ENCODE results near the gene ACAD9. TPM values are rescaled to one million over a fixed set of nuclear protein-coding genes. Genes with fewer than 3 reads are reported as not detected.

Gene ACAD9
- total RNA-seq, 1 donor from 2014 or later = 44.1 TPM

DNA sequence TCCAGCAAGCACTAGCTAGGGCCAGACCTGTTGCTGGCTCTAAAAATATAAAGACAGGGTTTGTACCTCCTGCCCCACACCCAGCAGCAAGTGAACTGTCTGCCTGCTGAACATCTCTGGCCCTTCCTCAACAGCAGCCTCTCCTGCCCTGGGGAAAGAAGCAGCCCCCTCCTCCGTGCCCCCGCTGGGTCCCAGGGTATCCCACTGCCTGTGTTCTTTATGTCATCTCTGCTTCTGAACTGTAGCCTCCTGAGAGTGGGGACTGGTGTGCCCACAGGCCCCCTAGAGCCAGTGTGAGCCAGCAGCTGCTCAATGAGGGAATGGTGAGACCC is 54.5 kb downstream of the ACAD9 start:
- no peaks in the 10 kb centered on the region for H3K4me1 Mint-ChIP-seq (ENCODE audit: low read depth, unreplicated experiment)
- TF ChIP-seq, protein P1, sequence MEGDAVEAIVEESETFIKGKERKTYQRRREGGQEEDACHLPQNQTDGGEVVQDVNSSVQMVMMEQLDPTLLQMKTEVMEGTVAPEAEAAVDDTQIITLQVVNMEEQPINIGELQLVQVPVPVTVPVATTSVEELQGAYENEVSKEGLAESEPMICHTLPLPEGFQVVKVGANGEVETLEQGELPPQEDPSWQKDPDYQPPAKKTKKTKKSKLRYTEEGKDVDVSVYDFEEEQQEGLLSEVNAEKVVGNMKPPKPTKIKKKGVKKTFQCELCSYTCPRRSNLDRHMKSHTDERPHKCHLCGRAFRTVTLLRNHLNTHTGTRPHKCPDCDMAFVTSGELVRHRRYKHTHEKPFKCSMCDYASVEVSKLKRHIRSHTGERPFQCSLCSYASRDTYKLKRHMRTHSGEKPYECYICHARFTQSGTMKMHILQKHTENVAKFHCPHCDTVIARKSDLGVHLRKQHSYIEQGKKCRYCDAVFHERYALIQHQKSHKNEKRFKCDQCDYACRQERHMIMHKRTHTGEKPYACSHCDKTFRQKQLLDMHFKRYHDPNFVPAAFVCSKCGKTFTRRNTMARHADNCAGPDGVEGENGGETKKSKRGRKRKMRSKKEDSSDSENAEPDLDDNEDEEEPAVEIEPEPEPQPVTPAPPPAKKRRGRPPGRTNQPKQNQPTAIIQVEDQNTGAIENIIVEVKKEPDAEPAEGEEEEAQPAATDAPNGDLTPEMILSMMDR (IDR thresholded peaks at IDR 0.05; ENCODE audit: partially characterized antibody, unreplicated experiment) = no peak
- H3K4me3 Mint-ChIP-seq (ENCODE audit: unreplicated experiment) = no peak overlapping the region
- H3K9me3 Mint-ChIP-seq (ENCODE audit: unreplicated experiment) = peaks cover 3% of the 10 kb centered on the region
- DNase-seq = no peak
- peaks cover 2% of the 10 kb centered on the region for H3K27me3 Mint-ChIP-seq (ENCODE audit: unreplicated experiment)
- H3K27ac Mint-ChIP-seq (ENCODE audit: unreplicated experiment) = no peak overlapping the region
- no peaks in the 10 kb centered on the region for H3K36me3 Mint-ChIP-seq (ENCODE audit: unreplicated experiment)

DNA sequence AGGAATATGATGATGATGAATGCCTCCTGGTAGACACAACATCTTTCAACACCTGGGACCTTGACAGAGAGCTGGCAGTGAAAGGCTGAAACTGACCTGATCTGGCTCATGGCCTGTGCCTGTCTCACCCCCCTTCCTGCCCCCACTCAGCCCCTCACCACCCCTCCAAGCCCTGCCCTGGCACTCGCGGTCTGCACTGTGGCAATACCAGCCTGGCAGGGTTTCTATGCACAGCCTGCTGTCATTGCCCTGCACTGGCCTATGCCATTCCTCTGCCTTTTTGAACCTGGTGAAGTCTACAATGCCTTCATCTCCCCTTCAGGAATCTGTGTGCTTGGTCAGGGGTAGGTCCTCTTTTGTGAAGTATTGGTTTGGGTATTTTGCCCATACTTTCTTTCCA is 56.5 kb downstream of the ACAD9 start:
- no peak for DNase-seq

DNA sequence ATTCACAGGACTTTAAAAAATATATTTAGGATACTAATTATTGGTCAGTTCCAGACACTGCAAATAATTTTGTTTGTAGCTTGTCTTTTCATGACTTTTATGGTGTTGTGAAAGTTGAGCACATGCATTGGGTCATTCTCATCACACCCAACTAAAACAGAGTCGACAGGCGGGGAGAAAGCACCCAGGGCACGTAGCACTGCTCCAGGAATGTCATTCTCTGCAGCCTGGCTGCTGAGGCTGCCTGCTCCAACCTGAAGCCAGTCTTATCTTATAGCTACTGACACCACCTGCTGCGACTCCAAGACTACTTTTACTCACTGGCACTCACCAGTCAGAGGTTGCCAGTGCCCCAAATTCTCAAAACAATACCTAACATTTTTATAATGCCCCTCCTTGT is 56.9 kb downstream of the ACAD9 start:
- no peak overlapping the region for H3K4me3 Mint-ChIP-seq (ENCODE audit: unreplicated experiment)
- H3K27me3 Mint-ChIP-seq (ENCODE audit: unreplicated experiment) = peaks cover 2% of the 10 kb centered on the region
- H3K27ac Mint-ChIP-seq (ENCODE audit: unreplicated experiment) = no peak overlapping the region
- H3K9me3 Mint-ChIP-seq (ENCODE audit: unreplicated experiment) = peaks cover 2% of the 10 kb centered on the region
- DNase-seq = no peak
- no peaks in the 10 kb centered on the region for H3K36me3 Mint-ChIP-seq (ENCODE audit: unreplicated experiment)
- H3K4me1 Mint-ChIP-seq (ENCODE audit: low read depth, unreplicated experiment) = no peaks in the 10 kb centered on the region
- TF ChIP-seq, protein P1 (IDR thresholded peaks at IDR 0.05; ENCODE audit: partially characterized antibody, unreplicated experiment) = no peak

More for the DNA sequence above, 56.5 kb downstream of the ACAD9 start:
- H3K36me3 Mint-ChIP-seq (ENCODE audit: unreplicated experiment) = no peaks in the 10 kb centered on the region
- peaks cover 2% of the 10 kb centered on the region for H3K27me3 Mint-ChIP-seq (ENCODE audit: unreplicated experiment)
- peaks cover 2% of the 10 kb centered on the region for H3K9me3 Mint-ChIP-seq (ENCODE audit: unreplicated experiment)
- no peaks in the 10 kb centered on the region for H3K4me1 Mint-ChIP-seq (ENCODE audit: low read depth, unreplicated experiment)
- no peak overlapping the region for H3K27ac Mint-ChIP-seq (ENCODE audit: unreplicated experiment)
- no peak overlapping the region for H3K4me3 Mint-ChIP-seq (ENCODE audit: unreplicated experiment)
- TF ChIP-seq, protein P1 (IDR thresholded peaks at IDR 0.05; ENCODE audit: partially characterized antibody, unreplicated experiment) = no peak

DNA sequence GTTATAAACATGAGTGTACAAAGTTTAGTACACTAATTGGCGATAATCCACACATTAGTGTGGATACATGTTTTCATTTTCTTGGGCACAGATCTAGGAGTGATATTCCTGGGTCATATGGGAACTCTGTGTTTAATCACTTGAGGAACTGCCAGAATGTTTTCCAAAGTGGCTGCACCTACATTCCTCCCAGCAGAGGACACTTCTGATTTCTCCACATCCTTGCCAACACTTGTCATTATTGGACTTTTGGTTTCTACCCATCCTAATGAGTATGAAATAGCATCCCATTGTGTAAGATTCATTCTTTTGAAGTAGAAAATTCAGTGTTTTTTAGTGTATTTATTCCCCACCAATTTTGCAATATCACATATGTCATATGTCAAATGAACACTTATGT is 60.8 kb downstream of the ACAD9 start:
- no peak for DNase-seq
- no peak overlapping the region for H3K4me3 Mint-ChIP-seq (ENCODE audit: unreplicated experiment)
- no peaks in the 10 kb centered on the region for H3K4me1 Mint-ChIP-seq (ENCODE audit: low read depth, unreplicated experiment)
- H3K36me3 Mint-ChIP-seq (ENCODE audit: unreplicated experiment) = no peaks in the 10 kb centered on the region
- H3K27ac Mint-ChIP-seq (ENCODE audit: unreplicated experiment) = no peak overlapping the region
- peaks cover 4% of the 10 kb centered on the region for H3K9me3 Mint-ChIP-seq (ENCODE audit: unreplicated experiment)
- H3K27me3 Mint-ChIP-seq (ENCODE audit: unreplicated experiment) = peaks cover 2% of the 10 kb centered on the region
- TF ChIP-seq, protein P1 (IDR thresholded peaks at IDR 0.05; ENCODE audit: partially characterized antibody, unreplicated experiment) = no peak

DNA sequence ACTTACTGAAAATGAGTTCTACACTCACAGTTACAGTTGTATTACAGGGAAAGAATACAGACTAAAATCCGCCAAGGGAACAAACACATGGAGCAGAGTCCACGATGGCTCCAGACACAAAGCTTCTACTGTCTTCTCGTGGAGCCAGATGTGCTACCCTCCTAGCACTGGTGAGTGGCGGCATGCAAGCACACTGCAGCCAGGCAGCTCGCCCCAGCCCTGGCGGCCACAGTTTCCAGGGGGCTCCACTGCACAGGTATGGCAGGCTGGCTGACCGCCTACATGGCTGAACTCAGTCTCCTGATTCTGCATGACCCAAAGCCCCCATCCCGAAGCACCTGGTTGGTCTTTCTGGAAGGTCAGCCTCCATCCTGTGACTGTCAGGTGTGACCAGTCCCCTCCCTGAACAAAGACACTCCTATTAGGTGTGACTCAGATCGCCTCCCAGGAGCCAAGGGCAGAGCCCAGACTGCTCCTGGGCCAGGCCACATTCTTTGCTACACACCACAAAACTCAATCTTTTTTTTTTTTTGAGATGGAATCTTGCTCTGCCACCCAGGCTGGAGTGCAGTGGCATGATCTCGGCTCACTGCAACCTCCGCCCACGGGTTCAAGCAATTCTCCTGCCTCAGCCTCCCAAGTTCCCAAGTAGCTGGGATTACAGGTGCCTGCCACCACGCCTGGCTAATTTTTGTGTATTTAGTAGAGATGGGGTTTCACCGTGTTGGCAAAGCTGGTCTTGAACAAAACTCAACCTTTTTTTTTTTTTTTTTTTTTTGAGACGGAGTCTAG is 62.9 kb downstream of the ACAD9 start:
- TF ChIP-seq, protein P1 (IDR thresholded peaks at IDR 0.05; ENCODE audit: partially characterized antibody, unreplicated experiment) = no peak
- no peak overlapping the region for H3K27ac Mint-ChIP-seq (ENCODE audit: unreplicated experiment)
- H3K27me3 Mint-ChIP-seq (ENCODE audit: unreplicated experiment) = peaks cover 2% of the 10 kb centered on the region
- no peaks in the 10 kb centered on the region for H3K36me3 Mint-ChIP-seq (ENCODE audit: unreplicated experiment)
- no peak overlapping the region for H3K4me3 Mint-ChIP-seq (ENCODE audit: unreplicated experiment)
- no peak for DNase-seq
- peaks cover 4% of the 10 kb centered on the region for H3K9me3 Mint-ChIP-seq (ENCODE audit: unreplicated experiment)
- H3K4me1 Mint-ChIP-seq (ENCODE audit: low read depth, unreplicated experiment) = no peaks in the 10 kb centered on the region
